Lung (tissue), 12 donors: Measurements from ENCODE around the gene ERC2. TPM values are rescaled to one million over a fixed set of nuclear protein-coding genes. Genes with fewer than 3 reads are reported as not detected.

Source experiments
- ATAC-seq: fragments of 200-7000 bp; cut with Tn5 transposase; one replicate; pipeline ENCODE4 v1.9.1; 2020; ENCODE audit warnings: moderate number of reproducible peaks; ENCODE audit not compliant: insufficient read depth, low FRiP score
- DNase-seq, 3 donors: peaks; one replicate each; pipeline ENCODE4 v3.0.0-alpha.2; 2013 to 2017
- H3K27ac ChIP-seq, 2 donors: one replicate each; pipeline ENCODE4 v1.5.1; 2013; ENCODE audit warnings: mild to moderate bottlenecking in 2 of 2, moderate library complexity in 2 of 2, control low read depth in 1 of 2, inconsistent platforms in 1 of 2, low read depth in 1 of 2, low read length in 1 of 2
- H3K27me3 ChIP-seq, 3 donors: one replicate each; pipeline ENCODE4 v1.5.1; 2013; ENCODE audit warnings: low read length in 2 of 3; ENCODE audit not compliant: control insufficient read depth in 3 of 3, insufficient read depth in 3 of 3
- H3K36me3 ChIP-seq, 4 donors: one replicate each; pipeline ENCODE4 v1.5.1; 2013; ENCODE audit warnings: low read length in 4 of 4, mild to moderate bottlenecking in 1 of 4, moderate library complexity in 1 of 4; ENCODE audit not compliant: control insufficient read depth in 4 of 4, insufficient read depth in 4 of 4
- H3K4me1 ChIP-seq, 5 donors: one replicate each; pipeline ENCODE4 v1.5.1; 2013; ENCODE audit warnings: low read length in 5 of 5, mild to moderate bottlenecking in 2 of 5, moderate library complexity in 1 of 5; ENCODE audit not compliant: control insufficient read depth in 5 of 5, insufficient read depth in 5 of 5
- H3K4me3 ChIP-seq: one replicate; pipeline ENCODE4 v1.5.1; 2013; ENCODE audit warnings: mild to moderate bottlenecking, control low read depth, moderate library complexity
- H3K9ac ChIP-seq, 2 donors: one replicate each; pipeline ENCODE4 v1.5.1; 2013; ENCODE audit warnings: low read length in 2 of 2, control low read depth in 1 of 2; ENCODE audit not compliant: insufficient read depth in 1 of 2
- H3K9me3 ChIP-seq, 4 donors: one replicate each; pipeline ENCODE4 v1.5.1; 2013; ENCODE audit warnings: low read length in 3 of 4, mild to moderate bottlenecking in 1 of 4, moderate library complexity in 1 of 4; ENCODE audit not compliant: control insufficient read depth in 4 of 4, insufficient read depth in 3 of 4
- CTCF ChIP-seq: IDR thresholded peaks from 2 replicates; pipeline ENCODE4 v1.5.1; 2012; ENCODE audit warnings: mild to moderate bottlenecking; ENCODE audit errors: control extremely low read depth, extremely low read depth
- WGBS, 2 donors: extraction: QIAGEN DNeasy Blood & Tissue Kit; methylation state at CpG; one replicate each; pipeline ENCODE4 v1.1.7; 2013; 5-methylcytosine and 5-hydroxymethylcytosine counted together
- polyA plus RNA-seq, 2 donors: library from polyadenylated mRNA; stranded (reverse); fragments of 200-250 nt; gene quantifications; one replicate each; pipeline ENCODE4 v1.2.1, GENCODE V29; 2013
- total RNA-seq, 2 donors: library from RNA; depleted of rRNA in 1 of 2; stranded (reverse); fragments of >200 nt in 1 of 2; gene quantifications; one replicate each; pipeline ENCODE4 v1.2.1, GENCODE V29; 2014 to 2021
- donor health status: control.
- donor health status: control.
- donor health status: Bipolar disorder and iron deficiency.
- donor health status: healthy.
- donor health status: DM: yes; HTN: yes; CAD: no.

Gene ERC2
- total and polyA plus RNA-seq, 4 donors = 0.20 to 3.5 (median 0.97) TPM

DNA sequence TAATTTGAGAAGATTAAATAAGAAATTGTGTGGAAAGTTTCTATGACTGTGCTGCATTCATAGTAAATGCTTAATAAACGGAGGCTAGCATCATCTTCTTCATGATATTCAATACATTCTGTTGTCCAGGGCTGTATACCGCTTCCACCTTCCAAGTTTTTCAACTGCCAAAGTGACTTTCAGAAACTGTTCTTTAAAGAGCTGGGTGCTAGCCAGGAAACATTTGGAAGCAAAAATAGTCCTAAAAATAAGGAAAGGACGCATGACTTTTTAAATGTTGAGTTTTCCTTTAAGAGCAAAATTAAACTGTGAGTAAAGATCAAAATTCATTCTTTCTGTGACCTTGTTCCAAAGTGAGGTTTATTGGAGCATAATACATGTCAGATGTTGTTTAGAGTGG lies 9.4 kb upstream of the ERC2 start:
- Histone ChIP-seq H3K36me3 (no peaks in the 10 kb centered on the region), H3K4me3 (no peak overlapping the region), H3K9ac (no peak overlapping the region), H3K27ac (no peak overlapping the region), H3K9me3 (no peaks in the 10 kb centered on the region), H3K27me3 (peaks cover 0 to 2% (median 0%) of the 10 kb centered on the region in 3 donors), H3K4me1 (no peaks in the 10 kb centered on the region)
- ATAC-seq = no peak
- no peak for DNase-seq
- TF ChIP-seq CTCF = no peak
- 68 to 84% methylated on average over 3 of the region's 3 CpGs for WGBS, 2 donors

- no peak overlapping the region for H3K4me3 ChIP-seq
- H3K27ac ChIP-seq = no peak overlapping the region
- no peaks in the 10 kb centered on the region for H3K9me3 ChIP-seq
- H3K36me3 ChIP-seq = no peaks in the 10 kb centered on the region
- DNase-seq = no peak
- WGBS, 2 donors = 78 to 90% methylated on average over 1 of the region's 1 CpG
- H3K4me1 ChIP-seq = no peaks in the 10 kb centered on the region
- TF ChIP-seq CTCF = no peak
- no peak for ATAC-seq
- no peak overlapping the region for H3K9ac ChIP-seq
- H3K27me3 ChIP-seq = peaks cover 0 to 2% (median 0%) of the 10 kb centered on the region in 3 donors
These were observed 8.5 kb upstream of the ERC2 start for GRCh38 chr3:56476771-56477170.

DNA sequence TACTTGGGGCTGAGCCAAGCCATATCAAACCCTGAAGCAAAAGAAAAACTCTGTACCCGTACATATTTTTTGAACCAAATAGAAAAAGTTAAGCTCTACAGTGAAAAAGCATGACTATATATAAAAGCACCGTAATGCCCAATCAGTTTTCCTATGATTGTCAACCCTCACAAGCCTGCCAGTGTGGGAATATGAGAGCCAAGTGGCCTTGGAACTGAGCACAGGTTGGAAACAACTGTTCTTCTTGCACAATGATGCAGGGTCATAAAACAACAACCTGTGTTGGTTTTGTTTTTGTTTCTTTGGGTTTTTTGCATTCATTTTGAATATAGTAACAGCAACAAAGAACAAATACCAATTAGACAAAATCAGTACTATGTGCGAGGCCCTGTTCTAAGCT lies 3.5 kb upstream of the ERC2 start:
- H3K4me3 ChIP-seq = no peak overlapping the region
- DNase-seq (no peak), ATAC-seq (no peak)
- no peak overlapping the region for H3K27ac ChIP-seq
- no peak for TF ChIP-seq CTCF
- no peak overlapping the region for H3K9ac ChIP-seq
- no peaks in the 10 kb centered on the region for H3K36me3 ChIP-seq
- no peaks in the 10 kb centered on the region for H3K9me3 ChIP-seq
- 88 to 94% methylated on average over 3 of the region's 3 CpGs for WGBS, 2 donors
- peaks cover 0 to 3% (median 0%) of the 10 kb centered on the region in 5 donors for H3K4me1 ChIP-seq
- H3K27me3 ChIP-seq = peaks cover 0 to 21% (median 6%) of the 10 kb centered on the region in 3 donors

GRCh38 chr3:56469141-56469540 lies 874 bp upstream of the ERC2 start:
- DNase-seq (no peak), ATAC-seq (no peak)
- H3K27me3 ChIP-seq = peaks cover 0 to 33% (median 13%) of the 10 kb centered on the region in 3 donors
- peaks cover 0 to 3% (median 0%) of the 10 kb centered on the region in 5 donors for H3K4me1 ChIP-seq
- 89 to 94% methylated on average over 3 of the region's 3 CpGs for WGBS, 2 donors
- TF ChIP-seq CTCF = no peak
- H3K4me3 ChIP-seq = no peak overlapping the region
- H3K9ac ChIP-seq = no peak overlapping the region
- H3K9me3 ChIP-seq = no peaks in the 10 kb centered on the region
- H3K36me3 ChIP-seq = no peaks in the 10 kb centered on the region
- no peak overlapping the region for H3K27ac ChIP-seq
